ENCODE results near the gene CHRNB2. TPM values are rescaled to one million over a fixed set of nuclear protein-coding genes. Genes with fewer than 3 reads are reported as not detected.

The CHRNB2 gene
- total and polyA plus RNA-seq, 9 of the 15 experiments (the other 6 are each of a cell fraction or from before 2014, with no cell fraction given): 0.01 TPM; not detected in 8

- TF ChIP-seq UBTF (IDR thresholded peaks at IDR 0.05; ENCODE audit: borderline replicate concordance in 1 of 2, low read depth in 2 of 2, low read length in 2 of 2): peak in 1 of 2 experiments; percentile 62; a peak in 1 of 4 replicates
- TF ChIP-seq FOSL1 (tag; conservative IDR thresholded peaks at IDR 0.05): no peak
- TF ChIP-seq RBM25 (IDR thresholded peaks at IDR 0.05; ENCODE audit: low read depth, low read length, severe bottlenecking): no peak
- no peak for TF ChIP-seq JUNB (CRISPR knock-in tag; conservative IDR thresholded peaks at IDR 0.05)
- 0 out of 2 replicates have a peak, but pooled peaks have one; percentile 39 for TF ChIP-seq RHOXF2B (CRISPR knock-in tag; conservative IDR thresholded peaks at IDR 0.05)
- no peak for TF ChIP-seq NFXL1 (CRISPR knock-in tag; IDR thresholded peaks at IDR 0.05)
- TF ChIP-seq ZNF766 (CRISPR knock-in tag; conservative IDR thresholded peaks at IDR 0.05): no peak
- TF ChIP-seq HDAC1 (IDR thresholded peaks at IDR 0.05): peak in 1 of 2 experiments; percentile 40; a peak in 2 of 4 replicates
- TF ChIP-seq RB1 (IDR thresholded peaks at IDR 0.05; ENCODE audit: low read depth): peak; percentile 63; the same call in 1 of the 2 replicates
- no peak for TF ChIP-seq ZNF785 (CRISPR knock-in tag; IDR thresholded peaks at IDR 0.05)
- 0 out of 2 replicates have a peak, but pooled peaks have one; percentile 37 for TF ChIP-seq ETS1 (conservative IDR thresholded peaks at IDR 0.05; ENCODE audit: control insufficient read depth, low read depth, low read length)
- no peak; the same call in 1 of the 2 replicates for TF ChIP-seq ZNF431 (CRISPR knock-in tag; IDR thresholded peaks at IDR 0.05)
- TF ChIP-seq CREB1 (IDR thresholded peaks at IDR 0.05): no peak
- no peak; the same call in 1 of the 2 replicates for TF ChIP-seq CREB1 (CRISPR knock-in tag; IDR thresholded peaks at IDR 0.05)
- TF ChIP-seq TGIF2 (CRISPR knock-in tag; IDR thresholded peaks at IDR 0.05): no peak
- no peak for TF ChIP-seq MCM2 (IDR thresholded peaks at IDR 0.05; ENCODE audit: low read depth)
- TF ChIP-seq ZNF174 (CRISPR knock-in tag; IDR thresholded peaks at IDR 0.05): no peak
- TF ChIP-seq ZNF3 (CRISPR knock-in tag; IDR thresholded peaks at IDR 0.05): no peak
- no peak for TF ChIP-seq ILK (tag; IDR thresholded peaks at IDR 0.05; ENCODE audit: borderline replicate concordance, low read depth)
- no peak for TF ChIP-seq HOMEZ (CRISPR knock-in tag; IDR thresholded peaks at IDR 0.05)
- no peak for TF ChIP-seq NR1H2 (CRISPR knock-in tag; IDR thresholded peaks at IDR 0.05)
These were observed 40.2 kb downstream of the CHRNB2 start, which contains the start of gene ADAR (continued) for GRCh38 chr1:154607609-154608396.
